ENCODE measurements around the gene IRF1.

DNA sequence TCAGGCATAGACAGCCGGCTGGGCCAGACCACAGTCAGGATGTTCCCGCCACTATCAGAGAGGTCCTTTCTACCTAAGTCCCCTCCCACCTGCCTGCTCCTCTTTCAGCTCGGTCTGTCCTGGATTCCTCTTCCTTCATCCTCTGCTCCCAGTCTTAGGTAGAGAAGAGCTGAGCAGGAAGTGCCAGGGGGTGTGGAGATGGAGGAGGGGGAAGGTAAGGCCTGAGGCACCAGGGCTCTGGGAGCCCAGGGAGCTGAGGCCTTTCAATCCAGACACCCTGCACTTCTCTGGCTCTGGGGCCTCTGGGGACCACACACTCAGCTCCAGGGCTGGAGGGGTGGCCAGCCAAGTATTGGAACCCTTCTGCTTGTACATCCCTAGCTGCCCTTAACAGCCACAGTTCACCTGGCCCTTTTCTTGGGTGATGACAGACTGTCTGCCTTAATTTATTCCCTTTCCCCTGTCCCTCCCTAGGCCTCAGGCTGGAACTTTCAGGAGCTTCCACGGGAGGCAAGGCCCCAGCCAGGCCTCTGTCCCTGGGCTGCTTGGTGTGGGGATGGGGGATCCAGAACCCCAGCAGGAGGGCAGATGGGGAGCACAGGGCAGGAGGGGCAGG, 15.6 kb downstream of the IRF1 start:
- TF ChIP-seq, protein P1, sequence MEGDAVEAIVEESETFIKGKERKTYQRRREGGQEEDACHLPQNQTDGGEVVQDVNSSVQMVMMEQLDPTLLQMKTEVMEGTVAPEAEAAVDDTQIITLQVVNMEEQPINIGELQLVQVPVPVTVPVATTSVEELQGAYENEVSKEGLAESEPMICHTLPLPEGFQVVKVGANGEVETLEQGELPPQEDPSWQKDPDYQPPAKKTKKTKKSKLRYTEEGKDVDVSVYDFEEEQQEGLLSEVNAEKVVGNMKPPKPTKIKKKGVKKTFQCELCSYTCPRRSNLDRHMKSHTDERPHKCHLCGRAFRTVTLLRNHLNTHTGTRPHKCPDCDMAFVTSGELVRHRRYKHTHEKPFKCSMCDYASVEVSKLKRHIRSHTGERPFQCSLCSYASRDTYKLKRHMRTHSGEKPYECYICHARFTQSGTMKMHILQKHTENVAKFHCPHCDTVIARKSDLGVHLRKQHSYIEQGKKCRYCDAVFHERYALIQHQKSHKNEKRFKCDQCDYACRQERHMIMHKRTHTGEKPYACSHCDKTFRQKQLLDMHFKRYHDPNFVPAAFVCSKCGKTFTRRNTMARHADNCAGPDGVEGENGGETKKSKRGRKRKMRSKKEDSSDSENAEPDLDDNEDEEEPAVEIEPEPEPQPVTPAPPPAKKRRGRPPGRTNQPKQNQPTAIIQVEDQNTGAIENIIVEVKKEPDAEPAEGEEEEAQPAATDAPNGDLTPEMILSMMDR (IDR thresholded peaks at IDR 0.05), result no peak
- TF ChIP-seq POLR2A (IDR thresholded peaks at IDR 0.05), result no peak

All from prostate gland (tissue), 2 donors.